ENCODE measurements around the gene SYT2. TPM values are rescaled to one million over a fixed set of nuclear protein-coding genes. Genes with fewer than 3 reads are reported as not detected.
"Not testable (repeated sequence)": the region's sequence is repeated elsewhere in the genome, so short reads cannot be mapped to it uniquely, and the experiment has no call there.

SYT2 gene
- total RNA-seq, 1 experiment from 2014 or later = not detected

DNA sequence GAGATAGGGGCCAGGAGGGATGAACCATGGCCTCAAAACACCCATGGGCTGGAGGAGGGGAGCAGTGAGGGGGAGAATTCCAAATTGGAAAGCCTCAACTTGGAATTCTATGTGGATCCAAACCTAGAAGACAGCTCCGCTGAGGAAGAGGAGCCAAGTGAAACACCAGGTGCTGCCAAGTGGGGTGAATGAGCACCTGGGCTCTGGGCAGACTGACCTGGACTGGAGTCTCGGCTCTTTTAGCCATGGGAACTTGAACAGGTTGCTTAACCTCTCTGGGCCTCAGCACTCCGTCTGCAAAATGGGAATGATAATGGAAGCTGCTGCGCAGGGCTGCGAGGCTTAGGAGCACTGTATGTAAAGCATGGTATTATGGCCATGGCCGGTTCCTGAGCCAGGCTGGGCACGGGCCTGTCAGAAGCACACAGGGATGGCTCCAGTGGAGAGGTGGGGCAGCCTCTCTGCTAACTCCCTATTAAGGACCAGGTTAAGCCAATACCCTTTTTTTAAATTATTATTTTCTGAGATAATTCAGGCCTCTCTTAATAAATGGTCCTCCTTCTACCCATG lies 81.5 kb downstream of the SYT2 start:
- H3K27ac ChIP-seq (ENCODE audit: low read length) = no peak overlapping the region
- H3K4me1 ChIP-seq (ENCODE audit: insufficient read depth, low read length) = no peaks in the 10 kb centered on the region
- no peaks in the 10 kb centered on the region for H4K20me1 ChIP-seq (ENCODE audit: low read length)
- no peaks in the 10 kb centered on the region for H3K27me3 ChIP-seq (ENCODE audit: low read length)
- ATAC-seq (no peak), DNase-seq (no peak)
- H2AFZ ChIP-seq (ENCODE audit: low read length) = no peak overlapping the region
- no peak overlapping the region for H3K4me3 ChIP-seq (ENCODE audit: low read length)
- H3F3A ChIP-seq (ENCODE audit: low read length, unreplicated experiment) = no peaks in the 10 kb centered on the region
- no peak overlapping the region for H3K9ac ChIP-seq (ENCODE audit: low read length)
- H3K79me2 ChIP-seq (ENCODE audit: low read length) = no peaks in the 10 kb centered on the region
- POLR2A ChIA-PET (ENCODE audit: unreplicated experiment) = no interaction called here
- no peaks in the 10 kb centered on the region for H3K9me2 ChIP-seq (replicated peaks; ENCODE audit: low read length)
- CTCF ChIA-PET = no interaction called here
- no peaks in the 10 kb centered on the region for H3K36me3 ChIP-seq (ENCODE audit: low read depth, low read length)
- TF ChIP-seq, protein P1, sequence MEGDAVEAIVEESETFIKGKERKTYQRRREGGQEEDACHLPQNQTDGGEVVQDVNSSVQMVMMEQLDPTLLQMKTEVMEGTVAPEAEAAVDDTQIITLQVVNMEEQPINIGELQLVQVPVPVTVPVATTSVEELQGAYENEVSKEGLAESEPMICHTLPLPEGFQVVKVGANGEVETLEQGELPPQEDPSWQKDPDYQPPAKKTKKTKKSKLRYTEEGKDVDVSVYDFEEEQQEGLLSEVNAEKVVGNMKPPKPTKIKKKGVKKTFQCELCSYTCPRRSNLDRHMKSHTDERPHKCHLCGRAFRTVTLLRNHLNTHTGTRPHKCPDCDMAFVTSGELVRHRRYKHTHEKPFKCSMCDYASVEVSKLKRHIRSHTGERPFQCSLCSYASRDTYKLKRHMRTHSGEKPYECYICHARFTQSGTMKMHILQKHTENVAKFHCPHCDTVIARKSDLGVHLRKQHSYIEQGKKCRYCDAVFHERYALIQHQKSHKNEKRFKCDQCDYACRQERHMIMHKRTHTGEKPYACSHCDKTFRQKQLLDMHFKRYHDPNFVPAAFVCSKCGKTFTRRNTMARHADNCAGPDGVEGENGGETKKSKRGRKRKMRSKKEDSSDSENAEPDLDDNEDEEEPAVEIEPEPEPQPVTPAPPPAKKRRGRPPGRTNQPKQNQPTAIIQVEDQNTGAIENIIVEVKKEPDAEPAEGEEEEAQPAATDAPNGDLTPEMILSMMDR (conservative IDR thresholded peaks at IDR 0.05; ENCODE audit: low read depth, low read length) = no peak
- TF ChIP-seq EZH2phosphoT487 (IDR thresholded peaks at IDR 0.05; ENCODE audit: borderline replicate concordance, low read length) (no peak), EZH2 (IDR thresholded peaks at IDR 0.05; ENCODE audit: low read length, unreplicated experiment) (no peak)
- BruUV-seq (replicated peaks) = no TSS peak
- no peaks in the 10 kb centered on the region for H3K9me3 ChIP-seq (ENCODE audit: low read length)
- intact Hi-C loops (cut with micrococcal nuclease) = no loop called here
- no peak overlapping the region for H3K4me2 ChIP-seq (ENCODE audit: low read length)

DNA sequence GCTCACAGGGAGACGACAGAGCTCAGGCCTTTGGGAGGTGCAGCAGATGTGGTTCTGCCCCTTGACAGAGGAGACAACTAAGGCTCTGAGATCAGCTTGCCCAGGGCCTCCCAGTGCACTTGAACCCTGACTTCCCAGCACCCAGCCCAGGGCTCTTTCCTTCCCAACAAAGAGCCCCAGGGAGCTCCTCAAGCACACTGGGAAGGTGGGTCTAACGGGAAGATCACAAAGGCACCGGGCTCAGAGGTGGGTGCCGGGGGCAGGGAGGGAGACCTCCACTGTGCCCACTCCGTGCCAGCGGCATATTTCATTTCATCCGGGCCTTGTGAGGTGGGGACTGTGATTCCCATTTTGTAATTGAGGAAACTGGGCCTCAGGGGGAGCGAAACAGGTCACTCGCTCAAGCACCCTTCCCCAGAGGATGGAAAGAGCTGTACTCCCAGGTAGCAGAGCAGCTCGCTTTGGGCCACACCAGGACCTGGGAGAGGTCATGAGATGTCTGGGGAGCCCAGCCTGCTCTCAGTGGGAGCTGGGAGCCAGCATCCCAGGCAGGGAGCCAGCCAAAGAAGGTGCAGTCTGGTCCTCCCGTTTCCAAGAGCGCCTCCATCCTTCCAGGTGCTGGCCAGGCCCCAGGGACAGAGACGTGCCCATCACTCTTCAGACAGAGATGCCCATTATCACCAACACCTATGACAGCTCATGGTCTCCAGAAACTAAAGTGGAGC lies 82.3 kb downstream of the SYT2 start:
- Histone ChIP-seq H3K36me3 (ENCODE audit: low read depth, low read length) (no peaks in the 10 kb centered on the region), H4K20me1 (ENCODE audit: low read length) (no peaks in the 10 kb centered on the region), H3K4me2 (ENCODE audit: low read length) (no peak overlapping the region), H3K4me1 (ENCODE audit: insufficient read depth, low read length) (no peaks in the 10 kb centered on the region), H3K9me2 (replicated peaks; ENCODE audit: low read length) (no peaks in the 10 kb centered on the region), H3K27me3 (ENCODE audit: low read length) (no peaks in the 10 kb centered on the region), H3K27ac (ENCODE audit: low read length) (no peak overlapping the region), H3K9ac (ENCODE audit: low read length) (no peak overlapping the region), H3K79me2 (ENCODE audit: low read length) (no peaks in the 10 kb centered on the region), H2AFZ (ENCODE audit: low read length) (no peak overlapping the region), H3K9me3 (ENCODE audit: low read length) (no peaks in the 10 kb centered on the region), H3F3A (ENCODE audit: low read length, unreplicated experiment) (no peaks in the 10 kb centered on the region), H3K4me3 (ENCODE audit: low read length) (no peak overlapping the region)
- CTCF ChIA-PET = no interaction called here
- no TSS peak for BruUV-seq (replicated peaks)
- ATAC-seq (no peak), DNase-seq (no peak)
- intact Hi-C loops (cut with micrococcal nuclease) = no loop called here
- POLR2A ChIA-PET (ENCODE audit: unreplicated experiment) = no interaction called here
- TF ChIP-seq EZH2phosphoT487 (IDR thresholded peaks at IDR 0.05; ENCODE audit: borderline replicate concordance, low read length) (no peak), EZH2 (IDR thresholded peaks at IDR 0.05; ENCODE audit: low read length, unreplicated experiment) (no peak)
- TF ChIP-seq, protein P1 (conservative IDR thresholded peaks at IDR 0.05; ENCODE audit: low read depth, low read length) = no peak

DNA sequence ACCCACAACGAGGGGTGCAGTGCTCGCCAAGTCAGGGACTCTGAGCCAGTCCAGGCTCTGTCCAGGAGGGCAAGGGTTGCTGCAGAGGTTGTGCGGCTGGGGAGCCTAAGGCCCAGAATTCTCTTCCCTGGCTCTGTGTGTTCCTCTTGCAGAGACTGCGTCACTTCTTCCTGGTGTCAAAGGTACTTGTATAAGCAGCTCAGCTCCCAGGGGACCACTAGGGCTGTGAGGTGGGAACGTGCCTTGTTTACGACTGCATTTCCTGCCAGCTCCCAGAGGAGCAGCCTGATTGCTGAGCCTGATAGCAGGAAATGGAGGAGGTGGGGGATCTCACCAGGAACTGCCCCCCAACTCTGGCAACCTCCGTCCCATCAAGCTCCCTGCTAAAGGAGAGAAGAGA lies 83.2 kb downstream of the SYT2 start:
- BruUV-seq (replicated peaks); H3K4me2 ChIP-seq (ENCODE audit: low read length); H2AFZ ChIP-seq (ENCODE audit: low read length); H3K9me2 ChIP-seq (replicated peaks; ENCODE audit: low read length); H3K9me3 ChIP-seq (ENCODE audit: low read length); H3K4me3 ChIP-seq (ENCODE audit: low read length); H3K9ac ChIP-seq (ENCODE audit: low read length); H3K79me2 ChIP-seq (ENCODE audit: low read length); H3K27me3 ChIP-seq (ENCODE audit: low read length); POLR2A ChIA-PET (ENCODE audit: unreplicated experiment); intact Hi-C loops (cut with micrococcal nuclease); H3K27ac ChIP-seq (ENCODE audit: low read length); H3K4me1 ChIP-seq (ENCODE audit: insufficient read depth, low read length); H3K36me3 ChIP-seq (ENCODE audit: low read depth, low read length); H3F3A ChIP-seq (ENCODE audit: low read length, unreplicated experiment); H4K20me1 ChIP-seq (ENCODE audit: low read length); DNase-seq; CTCF ChIA-PET; ATAC-seq: not testable (repeated sequence)

Measured in PC-3 (cell line).